ENCODE results near the gene TRPM2. TPM values are rescaled to one million over a fixed set of nuclear protein-coding genes. Genes with fewer than 3 reads are reported as not detected.

Gene TRPM2
- total RNA-seq, 4 donors from 2014 or later = 1.6 to 3.5 (median 2.7) TPM

- peak overlapping the region in 1 of 4 donors; percentile 35 for H3K27ac ChIP-seq (replicated peaks in 1 of 4)
- no peak for DNase-seq (ENCODE audit: extremely low spot score)
These were observed 1.1 kb upstream of the TRPM2 start for GRCh38 chr21:44352253-44352860.

GRCh38 chr21:44354001-44354405, 582 bp downstream of the TRPM2 start:
- no peak for DNase-seq (ENCODE audit: extremely low spot score)
- no peaks in the 10 kb centered on the region for H3K9me3 ChIP-seq
- H3K4me1 ChIP-seq = peaks cover 0 to 18% (median 8%) of the 10 kb centered on the region in 4 donors
- TF ChIP-seq CTCF (IDR thresholded peaks at IDR 0.05) (no peak), EP300 (IDR thresholded peaks at IDR 0.05) (no peak), POLR2A (IDR thresholded peaks at IDR 0.05; ENCODE audit: low read depth) (no peak), POLR2AphosphoS5 (IDR thresholded peaks at IDR 0.05) (no peak)
- no peaks in the 10 kb centered on the region for H3K36me3 ChIP-seq
- WGBS = 70% methylated on average over 8 of the region's 8 CpGs
- intact Hi-C loops (cut with DNase I) = no loop called here
- H3K4me3 ChIP-seq = peak overlapping the region; percentile 18 to 38 (median 21)
- peak overlapping the region in 2 of 4 donors; percentile 58 to 59 for H3K27ac ChIP-seq (replicated peaks in 1 of 4)
- H3K27me3 ChIP-seq = peaks cover 0 to 54% (median 8%) of the 10 kb centered on the region in 4 donors

More at GRCh38 chr21:44352253-44352860, 1.1 kb upstream of the TRPM2 start:
- no peaks in the 10 kb centered on the region for H3K9me3 ChIP-seq
- no peak overlapping the region for H3K4me3 ChIP-seq
- 80% methylated on average over 17 of the region's 17 CpGs for WGBS
- intact Hi-C loops (cut with DNase I) = no loop called here
- peaks cover 0 to 18% (median 8%) of the 10 kb centered on the region in 4 donors for H3K4me1 ChIP-seq
- no peaks in the 10 kb centered on the region for H3K36me3 ChIP-seq
- peaks cover 0 to 69% (median 10%) of the 10 kb centered on the region in 4 donors for H3K27me3 ChIP-seq
- no peak for TF ChIP-seq CTCF (IDR thresholded peaks at IDR 0.05)
- TF ChIP-seq POLR2A (IDR thresholded peaks at IDR 0.05; ENCODE audit: low read depth) = no peak
- no peak for TF ChIP-seq POLR2AphosphoS5 (IDR thresholded peaks at IDR 0.05)
- TF ChIP-seq EP300 (IDR thresholded peaks at IDR 0.05) = no peak

GRCh38 chr21:44354775-44355771, 1.7 kb downstream of the TRPM2 start:
- intact Hi-C loops (cut with DNase I) = no loop called here
- peaks cover 0 to 11% (median 4%) of the 10 kb centered on the region in 4 donors for H3K4me1 ChIP-seq
- no peaks in the 10 kb centered on the region for H3K9me3 ChIP-seq
- H3K27ac ChIP-seq (replicated peaks in 1 of 4) = no peak overlapping the region
- no peaks in the 10 kb centered on the region for H3K36me3 ChIP-seq
- no peak overlapping the region for H3K4me3 ChIP-seq
- H3K27me3 ChIP-seq = peaks cover 0 to 51% (median 0%) of the 10 kb centered on the region in 4 donors
- no peak for TF ChIP-seq CTCF (IDR thresholded peaks at IDR 0.05)
- TF ChIP-seq POLR2AphosphoS5 (IDR thresholded peaks at IDR 0.05) = no peak
- TF ChIP-seq EP300 (IDR thresholded peaks at IDR 0.05) = no peak
- TF ChIP-seq POLR2A (IDR thresholded peaks at IDR 0.05; ENCODE audit: low read depth) = no peak
- no peak for DNase-seq (ENCODE audit: extremely low spot score)
- WGBS = 66% methylated on average over 21 of the region's 24 CpGs

- 81% methylated on average over 11 of the region's 11 CpGs for WGBS
- no peaks in the 10 kb centered on the region for H3K4me1 ChIP-seq
- no peaks in the 10 kb centered on the region for H3K36me3 ChIP-seq
- intact Hi-C loops (cut with DNase I) = no loop called here
- H3K4me3 ChIP-seq = no peak overlapping the region
- no peak overlapping the region for H3K27ac ChIP-seq (replicated peaks in 1 of 4)
- no peak for DNase-seq (ENCODE audit: extremely low spot score)
- peaks cover 0 to 47% (median 0%) of the 10 kb centered on the region in 4 donors for H3K27me3 ChIP-seq
- TF ChIP-seq EP300 (IDR thresholded peaks at IDR 0.05) = no peak
- no peak for TF ChIP-seq CTCF (IDR thresholded peaks at IDR 0.05)
- TF ChIP-seq POLR2A (IDR thresholded peaks at IDR 0.05; ENCODE audit: low read depth) = no peak
- TF ChIP-seq POLR2AphosphoS5 (IDR thresholded peaks at IDR 0.05) = no peak
- no peaks in the 10 kb centered on the region for H3K9me3 ChIP-seq
These were observed 2.7 kb downstream of the TRPM2 start for GRCh38 chr21:44356160-44356559.
